HFFc6 (cell line): ENCODE measurements around the gene RALGPS2. TPM values are rescaled to one million over a fixed set of nuclear protein-coding genes. Genes with fewer than 3 reads are reported as not detected.

Source experiments
- DNase-seq: peaks from one replicate; pipeline ENCODE4 v3.0.0-alpha.2; 2018
- H3K27ac Mint-ChIP-seq: 2 replicates; pipeline ENCODE4 v1.8.0; 2020; ENCODE audit warnings: mild to moderate bottlenecking, mixed read lengths
- H3K27me3 Mint-ChIP-seq: 2 replicates; pipeline ENCODE4 v1.8.0; 2021; ENCODE audit warnings: mild to moderate bottlenecking, moderate library complexity, mixed read lengths; ENCODE audit not compliant: insufficient read depth
- H3K36me3 Mint-ChIP-seq: 2 replicates; pipeline ENCODE4 v1.8.0; 2021; ENCODE audit warnings: low read depth, mixed read lengths
- H3K4me1 Mint-ChIP-seq: 2 replicates; pipeline ENCODE4 v1.8.0; 2020; ENCODE audit warnings: low read depth, mixed read lengths
- H3K4me3 Mint-ChIP-seq: 2 replicates; pipeline ENCODE4 v1.8.0; 2020; ENCODE audit warnings: mild to moderate bottlenecking, moderate library complexity, mixed read lengths
- H3K9me3 Mint-ChIP-seq: 2 replicates; pipeline ENCODE4 v1.8.0; 2020; ENCODE audit warnings: mild to moderate bottlenecking, mixed read lengths
- CTCF ChIP-seq: fragments of 200-600 bp; sonication (generic); IDR thresholded peaks from 2 replicates; pipeline ENCODE4 v1.5.0; 2021; ENCODE audit warnings: antibody characterized with exemption, mild to moderate bottlenecking
- total RNA-seq, 6 experiments: library from RNA; stranded (reverse); fragmentation: NEBNext Ultra II Directional; extraction: Animal tissue kit (Norgen Biotek cat#: 25700); gene quantifications; 2 replicates in 1 of 6; 3 replicates in 5 of 6; pipeline ENCODE4 v1.2.3, GENCODE V29; 2021

RALGPS2 gene
- total RNA-seq, 6 experiments from 2014 or later: 41.5 to 59.2 (median 48.9) TPM

GRCh38 chr1:178951600-178951999, 226.6 kb downstream of the RALGPS2 start:
- H3K27me3 Mint-ChIP-seq: peaks cover 31% of the 10 kb centered on the region
- 0 out of 2 replicates have a peak, but pooled peaks cover 5% of the 10 kb centered on the region for H3K4me1 Mint-ChIP-seq
- H3K36me3 Mint-ChIP-seq: no peaks in the 10 kb centered on the region
- no peaks in the 10 kb centered on the region for H3K9me3 Mint-ChIP-seq
- no peak for DNase-seq
- TF ChIP-seq CTCF: no peak
- no peak overlapping the region for H3K27ac Mint-ChIP-seq
- no peak overlapping the region for H3K4me3 Mint-ChIP-seq

GRCh38 chr1:178953034-178953433, 228.0 kb downstream of the RALGPS2 start:
- no peaks in the 10 kb centered on the region for H3K9me3 Mint-ChIP-seq
- DNase-seq: no peak
- H3K36me3 Mint-ChIP-seq: no peaks in the 10 kb centered on the region
- H3K4me3 Mint-ChIP-seq: no peak overlapping the region
- H3K4me1 Mint-ChIP-seq: 0 out of 2 replicates have a peak, but pooled peaks cover 5% of the 10 kb centered on the region
- H3K27ac Mint-ChIP-seq: no peak overlapping the region
- no peak for TF ChIP-seq CTCF
- peaks cover 28% of the 10 kb centered on the region for H3K27me3 Mint-ChIP-seq

GRCh38 chr1:178953538-178954324, 228.7 kb downstream of the RALGPS2 start:
- TF ChIP-seq CTCF: no peak
- no peak for DNase-seq
- H3K36me3 Mint-ChIP-seq: no peaks in the 10 kb centered on the region

GRCh38 chr1:178954325-178954690, 229.3 kb downstream of the RALGPS2 start:
- H3K4me1 Mint-ChIP-seq: 0 out of 2 replicates have a peak, but pooled peaks cover 5% of the 10 kb centered on the region
- no peaks in the 10 kb centered on the region for H3K36me3 Mint-ChIP-seq
- peaks cover 26% of the 10 kb centered on the region for H3K27me3 Mint-ChIP-seq
- no peak overlapping the region for H3K4me3 Mint-ChIP-seq
- H3K27ac Mint-ChIP-seq: no peak overlapping the region
- no peak for DNase-seq
- TF ChIP-seq CTCF: no peak
- no peaks in the 10 kb centered on the region for H3K9me3 Mint-ChIP-seq

More at GRCh38 chr1:178953538-178954324, 228.7 kb downstream of the RALGPS2 start:
- no peak overlapping the region for H3K4me3 Mint-ChIP-seq
- no peaks in the 10 kb centered on the region for H3K9me3 Mint-ChIP-seq
- H3K27me3 Mint-ChIP-seq: peaks cover 29% of the 10 kb centered on the region
- H3K27ac Mint-ChIP-seq: no peak overlapping the region
- H3K4me1 Mint-ChIP-seq: 0 out of 2 replicates have a peak, but pooled peaks cover 5% of the 10 kb centered on the region

GRCh38 chr1:178954937-178955336, 229.9 kb downstream of the RALGPS2 start:
- Mint-ChIP-seq H3K4me3 (no peak overlapping the region), H3K27me3 (peaks cover 24% of the 10 kb centered on the region), H3K36me3 (no peaks in the 10 kb centered on the region), H3K4me1 (0 out of 2 replicates have a peak, but pooled peaks cover 5% of the 10 kb centered on the region), H3K9me3 (no peaks in the 10 kb centered on the region), H3K27ac (no peak overlapping the region)
- no peak for TF ChIP-seq CTCF
- DNase-seq: no peak
